K562 (cell line): ENCODE results near the gene BCL11A. TPM values are rescaled to one million over a fixed set of nuclear protein-coding genes. Genes with fewer than 3 reads are reported as not detected.

Experiments used
- ATAC-seq: fragments of 200-7000 bp; cut with Tn5 transposase; 3 replicates; pipeline ENCODE4 v1.9.1; 2020; ENCODE audit warnings: moderate library complexity
- BruUV-seq: library from RNA; stranded (reverse); fragments of 400-500 nt; replicated peaks from 2 replicates; lab custom pipeline; 2021; lab: Mats Ljungman, UMichigan
- CTCF ChIA-PET: fragments of 300-600 bp; formaldehyde crosslinking; extraction: SDS; loops from one replicate; lab custom pipeline; 2021; ENCODE audit warnings: low intra/inter-chr PET ratio; lab: Yijun Ruan, JAX
- POLR2A ChIA-PET: fragments of 300-600, 350-650 bp; sonication (Branson Sonifier 250); formaldehyde crosslinking; extraction: SDS; loops from one replicate; lab custom pipeline; 2021; ENCODE audit warnings: antibody characterized with exemption, inconsistent platforms; lab: Yijun Ruan, JAX
- DNase-seq, 4 experiments: peaks; one replicate each; pipeline versions ENCODE4 v3.0.0 to v3.0.0-alpha.2; 2011 to 2018; ENCODE audit warnings: low spot score in 3 of 4, mixed read lengths in 3 of 4; ENCODE audit errors: extremely low read depth in 1 of 4
- FAIRE-seq: peaks from 2 replicates; lab custom pipeline; 2011; peaks lifted over from hg19 to GRCh38; lab: Jason Lieb, UNC
- H2AFZ ChIP-seq: 2 replicates; pipeline ENCODE4 v1.6.0; 2011; ENCODE audit warnings: low read depth, low read length, control low read depth, inconsistent platforms
- H3K27ac ChIP-seq: fragments of 200-600 bp; 3 replicates; pipeline ENCODE4 v1.8.0; 2011; ENCODE audit warnings: low read depth, mild to moderate bottlenecking, control low read depth, inconsistent platforms, low read length, moderate library complexity, mixed read lengths; ENCODE audit errors: extremely low read depth
- H3K27me3 ChIP-seq, 2 experiments: fragments of 300-600 bp in 1 of 2; 2 replicates in 1 of 2; 3 replicates in 1 of 2; pipeline versions ENCODE4 v1.6.0 to v1.8.0; 2011; ENCODE audit warnings: inconsistent platforms in 2 of 2, low read length in 2 of 2, mild to moderate bottlenecking in 1 of 2, mixed read lengths in 1 of 2, moderate library complexity in 1 of 2; ENCODE audit not compliant: control insufficient read depth in 2 of 2, insufficient read depth in 2 of 2
- H3K36me3 ChIP-seq: fragments of 300-600 bp; 3 replicates; pipeline ENCODE4 v1.8.0; 2011; ENCODE audit warnings: mild to moderate bottlenecking, low read length, inconsistent platforms; ENCODE audit not compliant: control insufficient read depth, insufficient read depth
- H3K4me1 ChIP-seq, 2 experiments: fragments of 200-600 bp in 1 of 2; replicated peaks in 1 of 2; 2 replicates in 1 of 2; 3 replicates in 1 of 2; pipeline versions ENCODE4 v1.5.1 to v1.8.0; 2011; ENCODE audit warnings: inconsistent platforms in 2 of 2, low read length in 2 of 2, mild to moderate bottlenecking in 1 of 2, mixed read lengths in 1 of 2, moderate library complexity in 1 of 2; ENCODE audit not compliant: control insufficient read depth in 2 of 2, insufficient read depth in 2 of 2
- H3K4me2 ChIP-seq: 2 replicates; pipeline ENCODE4 v1.6.1; 2011; ENCODE audit warnings: low read length, control low read depth, inconsistent platforms, mixed read lengths; ENCODE audit not compliant: insufficient read depth
- H3K4me3 ChIP-seq: fragments of 200-600 bp; sonication (generic), shearing (Covaris generic); 2 replicates; pipeline ENCODE4 v1.5.1; 2016; ENCODE audit warnings: control low read depth, inconsistent platforms
- H3K79me2 ChIP-seq: fragments of 200-600 bp; 3 replicates; pipeline ENCODE4 v1.8.0; 2011; ENCODE audit warnings: low read length, inconsistent platforms; ENCODE audit not compliant: control insufficient read depth, insufficient read depth
- H3K9ac ChIP-seq, 2 experiments: 2 replicates each; pipeline versions ENCODE4 v1.6.0 to v1.6.1; 2011; ENCODE audit warnings: low read depth in 2 of 2, low read length in 2 of 2, control low read depth in 1 of 2, inconsistent platforms in 1 of 2, mild to moderate bottlenecking in 1 of 2, mixed read lengths in 1 of 2; ENCODE audit not compliant: insufficient read depth in 1 of 2
- H3K9me1 ChIP-seq: one replicate; pipeline ENCODE4 v1.6.0; 2011; ENCODE audit warnings: inconsistent platforms, mild to moderate bottlenecking, low read length, moderate library complexity; ENCODE audit not compliant: control insufficient read depth, insufficient read depth
- H3K9me3 ChIP-seq: replicated peaks from 2 replicates; pipeline ENCODE4 v1.5.1; 2011; ENCODE audit warnings: low read depth, low read length, inconsistent platforms; ENCODE audit not compliant: control insufficient read depth, insufficient read depth
- H4K20me1 ChIP-seq: replicated peaks from 2 replicates; pipeline ENCODE4 v1.6.1; 2011; ENCODE audit warnings: low read length, inconsistent platforms, mixed read lengths; ENCODE audit not compliant: control insufficient read depth, insufficient read depth
- BRCA1 ChIP-seq, 2 experiments: fragments of 450-650 bp in 1 of 2; sonication (generic) in 1 of 2; formaldehyde crosslinking in 1 of 2; IDR thresholded peaks; 2 replicates each; pipeline versions ENCODE4 v1.5.0 to v1.6.1; 2017 to 2020; ENCODE audit warnings: mild to moderate bottlenecking in 1 of 2, missing genetic modification reagents in 1 of 2
- FOXJ2 ChIP-seq: fragments of 200-800 bp; sonication (Bioruptor generic); IDR thresholded peaks from 2 replicates; pipeline ENCODE4 v1.6.1; 2016; ENCODE audit warnings: missing genetic modification characterization, missing compliant biosample characterization
- ZNF146 ChIP-seq: IDR thresholded peaks from one replicate; pipeline ENCODE4 v1.6.1; 2018; ENCODE audit warnings: missing compliant biosample characterization; ENCODE audit not compliant: unreplicated experiment
- ZNF384 ChIP-seq: IDR thresholded peaks from 2 replicates; pipeline ENCODE4 v1.6.1; 2012; ENCODE audit warnings: low read depth, low read length, improper control_type of control experiment
- ZNF77 ChIP-seq: fragments of 250-450 bp; sonication (Bioruptor Pico); IDR thresholded peaks from 2 replicates; pipeline ENCODE4 v1.5.0; 2020
- WGBS: fragments of 100-300 bp; shearing (Covaris generic); methylation state at CpG from one replicate; pipeline ENCODE4 v1.1.6; 2016; ENCODE audit warnings: low coverage, mixed read lengths; ENCODE audit not compliant: insufficient coverage; ENCODE audit errors: missing lambda C conversion rate; 5-methylcytosine and 5-hydroxymethylcytosine counted together
- in situ Hi-C: fragments of 300-500 bp; cut with MboI; formaldehyde crosslinking; loops from 4 replicates; pipeline ENCODE4 v1.15.0; 2018; ENCODE audit warnings: inconsistent platforms, mixed read lengths
- intact Hi-C: fragments of 100-400 bp; cut with micrococcal nuclease; formaldehyde crosslinking; loops from 2 replicates; pipeline ENCODE4 v1.14.2; 2022
- polyA plus RNA-seq, 8 experiments: library from polyadenylated mRNA; depleted of rRNA in 4 of 8; stranded (reverse) in 5 of 8; unstranded in 3 of 8; fragments of >200 nt; fragmentation: Nextera tagmentation in 2 of 8; fragmentation: Illumina TruSeq in 1 of 8; extraction: Ambion mirVana in 2 of 8; extraction: Trizol in 1 of 8; gene quantifications; 2 replicates each; pipeline versions ENCODE4 v1.2.1 to v1.2.3, GENCODE V29; 2011 to 2014; ENCODE audit warnings: inconsistent platforms in 1 of 8, missing spikeins in 1 of 8
- total RNA-seq, 7 experiments: library from RNA; depleted of rRNA in 6 of 7; stranded (reverse); fragments of >200 nt in 6 of 7; fragmentation: Illumina TruSeq in 2 of 7; extraction: Trizol in 2 of 7; gene quantifications; 2 replicates each; pipeline versions ENCODE4 v1.2.1 to v1.2.3, GENCODE V29; 2011 to 2021; ENCODE audit warnings: low replicate concordance in 1 of 7
- TF ChIP-seq, protein P1 (sequence below): sonication (generic); formaldehyde crosslinking; IDR thresholded peaks from 2 replicates; pipeline ENCODE4 v1.8.1; 2023; ENCODE audit warnings: mild to moderate bottlenecking, missing genetic modification reagents

Gene BCL11A
- total and polyA plus RNA-seq, 9 of the 15 experiments (the other 6 are each of a cell fraction or from before 2014, with no cell fraction given), result 0.13 TPM; not detected in 8

- WGBS, result 0% methylated on average over 2 of the region's 3 CpGs
- H3K36me3 ChIP-seq, result no peaks in the 10 kb centered on the region
- H3K4me1 ChIP-seq, result no peaks in the 10 kb centered on the region
- POLR2A ChIA-PET, result interaction anchor here (0.6 kb wide), 1 partner anchor 13 kb away, joined by 3 read pairs; no protein-coding TSS in a partner anchor
- H3K79me2 ChIP-seq, result no peaks in the 10 kb centered on the region
- no peak overlapping the region for H3K9ac ChIP-seq
- TF ChIP-seq ZNF77 (CRISPR knock-in tag), result no peak
- TF ChIP-seq FOXJ2 (tag), result no peak
- TF ChIP-seq ZNF146 (CRISPR knock-in tag), result no peak
- TF ChIP-seq, protein P1, sequence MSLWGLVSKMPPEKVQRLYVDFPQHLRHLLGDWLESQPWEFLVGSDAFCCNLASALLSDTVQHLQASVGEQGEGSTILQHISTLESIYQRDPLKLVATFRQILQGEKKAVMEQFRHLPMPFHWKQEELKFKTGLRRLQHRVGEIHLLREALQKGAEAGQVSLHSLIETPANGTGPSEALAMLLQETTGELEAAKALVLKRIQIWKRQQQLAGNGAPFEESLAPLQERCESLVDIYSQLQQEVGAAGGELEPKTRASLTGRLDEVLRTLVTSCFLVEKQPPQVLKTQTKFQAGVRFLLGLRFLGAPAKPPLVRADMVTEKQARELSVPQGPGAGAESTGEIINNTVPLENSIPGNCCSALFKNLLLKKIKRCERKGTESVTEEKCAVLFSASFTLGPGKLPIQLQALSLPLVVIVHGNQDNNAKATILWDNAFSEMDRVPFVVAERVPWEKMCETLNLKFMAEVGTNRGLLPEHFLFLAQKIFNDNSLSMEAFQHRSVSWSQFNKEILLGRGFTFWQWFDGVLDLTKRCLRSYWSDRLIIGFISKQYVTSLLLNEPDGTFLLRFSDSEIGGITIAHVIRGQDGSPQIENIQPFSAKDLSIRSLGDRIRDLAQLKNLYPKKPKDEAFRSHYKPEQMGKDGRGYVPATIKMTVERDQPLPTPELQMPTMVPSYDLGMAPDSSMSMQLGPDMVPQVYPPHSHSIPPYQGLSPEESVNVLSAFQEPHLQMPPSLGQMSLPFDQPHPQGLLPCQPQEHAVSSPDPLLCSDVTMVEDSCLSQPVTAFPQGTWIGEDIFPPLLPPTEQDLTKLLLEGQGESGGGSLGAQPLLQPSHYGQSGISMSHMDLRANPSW (CRISPR knock-in tag), result no peak
- TF ChIP-seq BRCA1 (IDR thresholded peaks at IDR 0.05), result no peak
- TF ChIP-seq BRCA1 (CRISPR knock-in tag; IDR thresholded peaks at IDR 0.05), result no peak
- no peak for TF ChIP-seq ZNF384
- H3K9me1 ChIP-seq, result no peaks in the 10 kb centered on the region
- no peak overlapping the region for H3K4me3 ChIP-seq
- DNase-seq (no peak), ATAC-seq (no peak), FAIRE-seq (no peak)
- in situ Hi-C loops (no loop called here), intact Hi-C loops (no loop called here)
- CTCF ChIA-PET, result no interaction called here
- peaks cover 6 to 29% of the 10 kb centered on the region in 2 experiments; a peak in 3 of 5 replicates for H3K27me3 ChIP-seq
- no peak overlapping the region for H3K4me2 ChIP-seq
- H3K27ac ChIP-seq, result no peak overlapping the region
- no TSS peak for BruUV-seq
- no peaks in the 10 kb centered on the region for H3K9me3 ChIP-seq
- no peaks in the 10 kb centered on the region for H4K20me1 ChIP-seq
- H2AFZ ChIP-seq, result no peak overlapping the region
Measured at GRCh38 chr2:60532421-60532820, 21.0 kb downstream of the BCL11A start.
